K562 (cell line): Measurements from ENCODE around the gene HDGFL2.

Experiments
- FOXK1 ChIP-seq: sonication (generic); formaldehyde crosslinking; IDR thresholded peaks from 2 replicates; pipeline ENCODE4 v1.8.0; 2022; ENCODE audit warnings: missing genetic modification reagents, mild to moderate bottlenecking, borderline replicate concordance
- HCFC1 ChIP-seq: IDR thresholded peaks from 2 replicates; pipeline ENCODE4 v1.6.1; 2012; ENCODE audit warnings: low read depth, low read length, improper control_type of control experiment
- KDM1A ChIP-seq, 2 experiments: fragments of 450-650 bp; IDR thresholded peaks; 2 replicates each; pipeline ENCODE4 v1.6.1; 2016; ENCODE audit warnings: mild to moderate bottlenecking in 2 of 2
- ZBTB7A ChIP-seq: IDR thresholded peaks from 2 replicates; pipeline ENCODE4 v1.6.1; 2011; ENCODE audit warnings: low read depth, mild to moderate bottlenecking, low read length, moderate library complexity, borderline replicate concordance; ENCODE audit not compliant: control insufficient read depth
- ZNF253 ChIP-seq: fragments of 250-450 bp; sonication (Bioruptor Pico); conservative IDR thresholded peaks from 2 replicates; pipeline ENCODE4 v1.6.1; 2021; ENCODE audit warnings: mild to moderate bottlenecking
- TF ChIP-seq, protein P1 (sequence below), 3 experiments: IDR thresholded peaks in 2 of 3; conservative IDR thresholded peaks in 1 of 3; 2 replicates each; pipeline ENCODE4 v1.5.1; 2011 to 2012; ENCODE audit warnings: low read length in 3 of 3, mild to moderate bottlenecking in 3 of 3, control low read depth in 2 of 3, improper control_type of control experiment in 1 of 3, inconsistent platforms in 1 of 3, low read depth in 1 of 3, mixed read lengths in 1 of 3, moderate library complexity in 1 of 3; ENCODE audit not compliant: insufficient read depth in 2 of 3

DNA sequence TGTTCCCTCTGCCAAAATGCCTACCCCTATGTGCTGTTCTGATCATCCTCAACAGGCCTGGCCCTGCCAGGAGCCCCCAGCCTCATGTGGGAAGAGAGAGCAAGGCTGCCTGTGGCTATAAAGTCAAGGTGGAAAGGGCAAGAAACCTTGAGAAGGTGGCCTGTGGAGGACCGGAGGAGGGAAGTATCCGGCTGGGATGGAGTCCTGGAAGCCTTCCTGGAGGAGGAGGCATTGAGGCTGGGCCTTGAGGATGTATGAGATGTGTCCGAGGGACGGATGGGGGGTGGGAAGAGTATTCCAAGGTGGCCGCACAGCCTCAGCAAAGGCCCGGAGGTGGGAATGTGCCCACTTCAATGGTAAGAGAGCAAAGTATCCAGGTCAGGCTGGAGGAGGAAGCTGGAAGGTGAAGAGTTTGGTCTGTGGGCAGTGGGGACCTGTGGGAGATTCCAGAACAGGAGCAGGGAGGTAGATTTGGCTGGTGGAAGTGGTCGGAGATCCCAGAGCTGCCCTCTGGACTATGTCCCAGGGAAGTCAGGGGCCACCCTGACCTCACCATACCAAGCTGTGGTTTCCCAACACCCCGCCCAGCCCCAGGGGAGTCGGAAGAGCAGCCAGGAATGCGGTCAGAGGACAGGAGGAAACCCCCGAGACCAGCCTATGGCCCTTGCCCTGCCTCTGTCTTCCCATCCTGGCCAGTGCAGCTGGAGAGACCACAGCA is 49.2 kb downstream of the HDGFL2 start:
- TF ChIP-seq HCFC1 (no peak), FOXK1 (CRISPR knock-in tag) (no peak), ZBTB7A (no peak), ZNF253 (CRISPR knock-in tag) (no peak), KDM1A (IDR thresholded peaks at IDR 0.05) (peak in 1 of 2 experiments; percentile 40; a peak in 1 of 4 replicates)
- TF ChIP-seq, protein P1, sequence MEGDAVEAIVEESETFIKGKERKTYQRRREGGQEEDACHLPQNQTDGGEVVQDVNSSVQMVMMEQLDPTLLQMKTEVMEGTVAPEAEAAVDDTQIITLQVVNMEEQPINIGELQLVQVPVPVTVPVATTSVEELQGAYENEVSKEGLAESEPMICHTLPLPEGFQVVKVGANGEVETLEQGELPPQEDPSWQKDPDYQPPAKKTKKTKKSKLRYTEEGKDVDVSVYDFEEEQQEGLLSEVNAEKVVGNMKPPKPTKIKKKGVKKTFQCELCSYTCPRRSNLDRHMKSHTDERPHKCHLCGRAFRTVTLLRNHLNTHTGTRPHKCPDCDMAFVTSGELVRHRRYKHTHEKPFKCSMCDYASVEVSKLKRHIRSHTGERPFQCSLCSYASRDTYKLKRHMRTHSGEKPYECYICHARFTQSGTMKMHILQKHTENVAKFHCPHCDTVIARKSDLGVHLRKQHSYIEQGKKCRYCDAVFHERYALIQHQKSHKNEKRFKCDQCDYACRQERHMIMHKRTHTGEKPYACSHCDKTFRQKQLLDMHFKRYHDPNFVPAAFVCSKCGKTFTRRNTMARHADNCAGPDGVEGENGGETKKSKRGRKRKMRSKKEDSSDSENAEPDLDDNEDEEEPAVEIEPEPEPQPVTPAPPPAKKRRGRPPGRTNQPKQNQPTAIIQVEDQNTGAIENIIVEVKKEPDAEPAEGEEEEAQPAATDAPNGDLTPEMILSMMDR (IDR thresholded peaks at IDR 0.05 in 2 of 3, conservative IDR thresholded peaks at IDR 0.05 in 1 of 3; ENCODE audit: insufficient read depth in 2 of 3, low read depth in 1 of 3, low read length in 3 of 3) = no peak
